Limb (tissue), 2 donors: Measurements from ENCODE around the gene AKAP9.
"Not testable (repeated sequence)": the region's sequence is repeated elsewhere in the genome, so short reads cannot be mapped to it uniquely, and the experiment has no call there.

Experiments used
- DNase-seq, 2 donors: peaks; one replicate each; pipeline ENCODE4 v3.0.0-alpha.2; 2016; ENCODE audit errors: extremely low spot score in 2 of 2

AKAP9 gene

DNA sequence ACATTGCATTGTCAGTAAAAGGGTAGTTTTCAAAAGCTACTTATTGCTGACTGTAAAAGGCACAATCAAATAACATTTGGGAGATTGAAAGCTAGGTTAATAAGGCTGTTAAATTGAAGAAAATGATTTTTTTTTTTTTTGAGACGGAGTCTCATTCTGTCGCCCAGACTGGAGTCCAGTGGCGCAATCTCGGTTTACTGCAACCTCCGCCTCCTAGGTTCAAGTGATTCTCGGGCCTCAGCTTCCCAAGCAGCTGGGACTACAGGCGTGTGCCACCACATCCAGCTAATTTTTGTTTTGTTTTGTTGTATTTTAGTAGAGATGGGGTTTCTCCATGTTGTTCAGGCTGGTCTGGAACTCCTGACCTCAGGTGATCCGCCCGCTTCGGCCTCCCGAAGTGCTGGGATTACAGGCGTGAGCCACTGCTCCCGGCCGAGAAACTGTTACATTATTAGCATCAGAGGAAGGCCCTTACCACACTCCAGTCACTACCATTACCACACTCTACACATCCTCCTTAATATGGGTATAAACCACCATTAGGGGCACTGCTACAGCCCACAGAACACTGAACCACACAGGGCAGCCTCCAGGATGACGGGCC is 192.6 kb downstream of the AKAP9 start:
- DNase-seq, result no peak

GRCh38 chr7:92133737-92134270 is 193.1 kb downstream of the AKAP9 start:
- DNase-seq, result peak; percentile 69 to 92

DNA sequence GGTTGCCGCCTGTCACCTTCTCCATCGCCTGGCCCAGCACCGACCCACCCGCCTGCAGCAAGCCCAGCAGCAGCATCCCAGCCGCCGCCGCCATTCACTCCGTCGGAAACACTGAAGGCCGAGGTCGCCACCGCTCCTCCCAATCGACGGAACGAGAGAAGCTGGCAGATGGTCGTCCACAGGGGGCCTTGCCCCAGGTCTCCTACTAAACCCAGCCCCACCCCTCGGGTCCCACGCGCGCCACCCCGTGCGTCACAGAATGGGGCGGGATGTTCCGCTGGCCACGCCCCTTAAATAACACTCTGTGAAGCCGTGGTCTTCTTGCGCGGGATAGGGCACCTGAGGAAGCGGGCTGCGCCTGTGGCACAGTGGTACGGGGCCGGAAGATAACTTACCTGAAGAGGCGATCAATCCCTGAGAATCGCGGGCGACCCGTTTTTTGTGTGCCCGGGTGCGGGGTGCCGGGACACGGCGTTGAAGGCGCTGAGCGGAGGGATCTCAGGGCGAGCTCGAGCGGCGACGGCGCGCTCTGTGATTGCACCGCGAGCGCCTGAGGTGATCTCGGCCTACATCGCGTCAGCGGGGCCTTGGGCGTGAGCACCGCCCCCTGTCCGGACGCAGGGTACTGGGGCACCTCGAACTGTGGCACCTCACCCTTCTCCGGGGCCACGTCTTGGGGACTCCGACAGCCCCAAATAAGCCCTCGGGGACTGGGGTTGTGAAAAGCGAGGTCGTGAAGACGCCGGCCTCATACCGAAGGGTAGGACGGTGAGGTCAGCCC is 193.8 kb downstream of the AKAP9 start, which contains the start of gene CYP51A1:
TSS of gene CYP51A1 (minus strand) at position 207 of the 781 bp plus-strand sequence. CDS start at position 94, 113 bp downstream.
- DNase-seq, result peak; percentile 90 to 98

GRCh38 chr7:92135052-92135889 is 194.6 kb downstream of the AKAP9 start:
- peak; percentile 38 to 70 for DNase-seq

DNA sequence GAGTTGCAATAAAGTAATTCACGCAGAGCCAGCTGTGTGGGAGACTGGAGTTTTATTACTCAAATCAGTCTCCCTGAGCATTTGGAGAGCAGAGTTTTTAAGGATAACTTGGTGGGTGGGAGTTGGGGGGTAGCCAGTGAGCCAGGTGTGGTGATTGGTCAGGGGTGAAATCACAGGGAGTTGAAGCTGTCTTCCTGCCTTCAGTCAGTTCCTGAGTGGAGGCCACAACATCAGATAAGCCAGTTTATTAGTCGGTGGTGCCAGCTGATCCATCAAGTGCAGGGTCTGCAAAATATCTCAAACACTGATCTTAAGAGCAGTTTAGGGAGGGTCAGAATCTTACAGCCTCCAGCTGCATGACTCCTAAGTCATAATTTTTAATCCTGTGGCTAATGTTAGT is 196.9 kb downstream of the AKAP9 start:
- DNase-seq, result no peak

- DNase-seq, result no peak
Measured at GRCh38 chr7:92141161-92141560, 200.5 kb downstream of the AKAP9 start.

DNA sequence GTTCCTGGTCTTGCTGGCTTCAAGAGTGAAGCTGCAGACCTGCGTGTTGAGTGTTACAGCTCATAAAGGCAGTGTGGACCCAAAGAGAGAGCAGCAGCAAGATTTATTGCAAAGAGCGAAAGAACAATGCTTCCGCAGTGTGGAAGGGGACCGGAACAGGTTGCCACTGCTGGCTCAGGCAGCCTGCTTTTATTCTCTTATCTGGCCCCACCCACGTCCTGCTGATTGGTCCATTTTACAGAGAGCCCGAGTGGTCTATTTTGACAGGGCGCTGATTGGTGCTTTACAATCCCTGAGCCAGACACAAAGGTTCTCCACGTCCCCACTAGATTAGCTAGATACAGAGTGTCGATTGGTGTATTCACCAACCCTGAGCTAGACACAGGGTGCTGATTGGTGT is 202.1 kb downstream of the AKAP9 start:
- not testable (repeated sequence) for DNase-seq

- not testable (repeated sequence) for DNase-seq
Measured at GRCh38 chr7:92143192-92143880, 202.7 kb downstream of the AKAP9 start.

DNA sequence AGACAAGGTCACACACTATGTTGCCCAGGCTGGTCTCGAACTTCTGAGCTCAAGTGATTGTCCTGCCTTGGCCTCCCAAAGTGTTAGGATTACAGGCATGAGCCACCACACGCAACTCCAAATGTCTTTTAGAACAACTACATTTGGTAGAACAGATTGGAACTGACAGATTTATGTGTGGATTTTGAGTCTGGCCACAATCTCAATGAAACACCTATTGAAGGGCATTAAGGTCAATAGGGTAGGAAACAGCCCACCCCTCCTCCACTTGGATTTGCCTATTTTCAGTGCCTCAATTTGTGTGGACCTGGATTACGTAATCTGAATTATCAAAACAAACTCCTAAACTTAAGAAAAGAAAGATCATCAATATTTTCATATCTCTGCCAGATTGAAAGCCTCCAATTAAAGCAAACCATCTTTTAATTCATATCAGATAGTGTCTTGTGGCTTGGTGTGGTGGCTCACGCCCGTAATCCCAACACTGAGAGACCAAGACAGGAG is 209.1 kb downstream of the AKAP9 start:
- DNase-seq, result no peak

- DNase-seq, result no peak
Measured at GRCh38 chr7:92150450-92151017, 209.9 kb downstream of the AKAP9 start.

- no peak for DNase-seq
Measured at GRCh38 chr7:92155108-92155739, 214.6 kb downstream of the AKAP9 start.

DNA sequence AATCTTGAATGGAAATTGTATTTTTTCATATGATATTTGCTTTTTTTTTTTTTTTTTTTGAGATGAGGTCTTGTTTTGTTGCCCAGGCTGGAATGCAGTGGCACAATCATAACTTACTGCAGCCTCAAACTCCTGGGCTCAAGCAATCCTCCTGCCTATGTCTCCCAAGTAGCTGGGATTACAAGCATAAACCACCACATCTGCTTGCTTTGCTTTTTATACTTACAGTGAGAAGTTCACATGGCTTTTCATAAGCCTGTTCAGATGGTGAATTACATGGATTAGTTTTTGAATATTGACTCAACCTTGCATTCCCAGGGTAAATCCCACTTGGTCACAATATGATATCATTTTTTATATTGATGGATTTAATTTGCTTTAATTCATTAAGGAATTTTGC is 216.3 kb downstream of the AKAP9 start:
- no peak for DNase-seq

GRCh38 chr7:92158660-92159575 is 218.3 kb downstream of the AKAP9 start:
- DNase-seq, result no peak
